ENCODE data around the gene KRT16. TPM values are rescaled to one million over a fixed set of nuclear protein-coding genes. Genes with fewer than 3 reads are reported as not detected.
"Not testable (repeated sequence)": the region's sequence is repeated elsewhere in the genome, so short reads cannot be mapped to it uniquely, and the experiment has no call there.

The KRT16 gene
- total RNA-seq, 1 donor, result 4.3 TPM

DNA sequence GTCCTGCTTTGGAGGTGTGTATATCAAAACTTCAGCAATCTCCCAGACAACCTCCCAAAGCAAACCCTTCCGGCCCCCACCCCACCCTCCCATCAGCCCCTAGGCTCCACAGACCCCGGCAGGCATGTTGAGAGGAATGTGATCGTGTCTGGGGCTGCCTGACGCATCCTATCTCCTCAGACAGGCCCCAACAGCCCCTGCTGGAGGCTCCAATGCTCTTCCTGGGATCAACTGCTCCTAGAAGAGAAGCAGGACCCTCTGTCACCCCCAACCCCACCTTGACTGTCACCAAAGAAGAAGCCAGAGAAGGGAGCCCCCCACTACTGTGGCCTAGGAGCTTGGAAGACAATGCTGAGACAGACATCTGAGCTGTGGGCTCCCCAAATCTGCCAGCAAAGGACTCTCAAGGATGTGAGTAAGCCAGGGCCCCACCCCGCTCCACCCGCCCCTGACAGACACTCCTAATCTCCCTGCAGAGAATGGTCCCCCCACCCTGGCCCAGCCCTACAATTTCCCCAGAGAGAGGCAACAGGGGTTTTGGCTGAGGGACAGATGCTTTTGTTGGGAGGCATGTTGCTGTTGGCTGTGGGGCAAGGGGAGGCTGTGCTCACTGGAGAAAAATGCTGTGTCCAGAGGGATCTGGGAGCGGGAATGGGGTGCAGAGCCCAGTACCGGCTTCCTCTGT is 24.3 kb downstream of the KRT16 start:
- Histone ChIP-seq H4K20me1 (ENCODE audit: insufficient read depth, low read length) (no peaks in the 10 kb centered on the region), H3K4me2 (ENCODE audit: insufficient read depth, low read length) (no peak overlapping the region), H3K9me3 (ENCODE audit: low read depth, low read length) (no peaks in the 10 kb centered on the region), H2AFZ (ENCODE audit: low read length) (no peak overlapping the region), H3K4me3 (ENCODE audit: insufficient read depth, low read length) (no peak overlapping the region), H3K79me2 (ENCODE audit: insufficient read depth, low read length) (no peaks in the 10 kb centered on the region), H3K27ac (ENCODE audit: low read depth, low read length) (no peak overlapping the region), H3K36me3 (ENCODE audit: insufficient read depth, low read length) (no peaks in the 10 kb centered on the region), H3K27me3 (ENCODE audit: insufficient read depth, low read length) (peaks cover 16% of the 10 kb centered on the region), H3K4me1 (ENCODE audit: insufficient read depth, low read length) (peaks cover 3% of the 10 kb centered on the region)
- TF ChIP-seq, protein P1, sequence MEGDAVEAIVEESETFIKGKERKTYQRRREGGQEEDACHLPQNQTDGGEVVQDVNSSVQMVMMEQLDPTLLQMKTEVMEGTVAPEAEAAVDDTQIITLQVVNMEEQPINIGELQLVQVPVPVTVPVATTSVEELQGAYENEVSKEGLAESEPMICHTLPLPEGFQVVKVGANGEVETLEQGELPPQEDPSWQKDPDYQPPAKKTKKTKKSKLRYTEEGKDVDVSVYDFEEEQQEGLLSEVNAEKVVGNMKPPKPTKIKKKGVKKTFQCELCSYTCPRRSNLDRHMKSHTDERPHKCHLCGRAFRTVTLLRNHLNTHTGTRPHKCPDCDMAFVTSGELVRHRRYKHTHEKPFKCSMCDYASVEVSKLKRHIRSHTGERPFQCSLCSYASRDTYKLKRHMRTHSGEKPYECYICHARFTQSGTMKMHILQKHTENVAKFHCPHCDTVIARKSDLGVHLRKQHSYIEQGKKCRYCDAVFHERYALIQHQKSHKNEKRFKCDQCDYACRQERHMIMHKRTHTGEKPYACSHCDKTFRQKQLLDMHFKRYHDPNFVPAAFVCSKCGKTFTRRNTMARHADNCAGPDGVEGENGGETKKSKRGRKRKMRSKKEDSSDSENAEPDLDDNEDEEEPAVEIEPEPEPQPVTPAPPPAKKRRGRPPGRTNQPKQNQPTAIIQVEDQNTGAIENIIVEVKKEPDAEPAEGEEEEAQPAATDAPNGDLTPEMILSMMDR (IDR thresholded peaks at IDR 0.05; ENCODE audit: extremely low read depth, low read depth, low read length), result no peak
- no peak for DNase-seq (ENCODE audit: insufficient read length, low spot score, missing footprints)

DNA sequence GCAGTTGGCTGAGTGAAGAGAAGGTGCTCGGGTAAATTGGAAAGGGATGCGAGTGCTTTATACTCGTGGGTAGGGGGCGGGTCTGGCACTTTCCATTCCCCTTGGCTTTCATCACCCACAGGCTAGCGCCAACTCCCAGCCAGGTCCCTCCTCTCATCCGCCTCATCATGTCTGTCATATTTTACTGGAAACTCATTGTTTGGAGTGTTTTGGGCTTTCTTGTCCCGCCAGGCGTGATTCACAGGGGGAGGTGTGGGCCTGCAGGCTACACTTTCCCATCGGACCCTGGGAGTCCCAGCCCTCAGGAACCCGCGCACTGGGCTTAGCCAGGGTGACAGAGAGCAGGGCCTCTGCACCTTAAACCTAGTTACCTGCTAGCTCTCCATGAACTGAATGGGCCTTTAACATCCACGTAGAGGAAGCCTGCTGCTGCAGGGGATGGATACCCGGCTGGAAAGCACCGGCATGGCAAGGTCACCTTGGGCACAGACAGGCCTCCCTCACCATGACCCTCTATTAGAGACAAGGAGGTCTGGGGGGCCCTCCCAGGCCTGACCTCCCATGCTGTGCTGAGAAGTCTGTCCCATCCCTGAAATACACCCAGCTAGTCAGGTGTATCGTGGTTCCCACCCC is 25.6 kb downstream of the KRT16 start, which contains the start of gene KRT14:
KRT14 (minus strand) TSS at position 33 of the 633 bp plus-strand sequence. CDS start 61 bp downstream, outside the sequence.
- Histone ChIP-seq H3K4me1 (ENCODE audit: insufficient read depth, low read length) (peaks cover 3% of the 10 kb centered on the region), H3K4me2 (ENCODE audit: insufficient read depth, low read length) (no peak within 1 kb of the TSS), H3K27me3 (ENCODE audit: insufficient read depth, low read length) (peaks cover 16% of the 10 kb centered on the region), H3K36me3 (ENCODE audit: insufficient read depth, low read length) (no peaks in the 10 kb centered on the region), H4K20me1 (ENCODE audit: insufficient read depth, low read length) (no peaks in the 10 kb centered on the region), H3K79me2 (ENCODE audit: insufficient read depth, low read length) (no peaks in the 10 kb centered on the region), H3K9me3 (ENCODE audit: low read depth, low read length) (no peaks in the 10 kb centered on the region), H2AFZ (ENCODE audit: low read length) (no peak within 1 kb of the TSS), H3K4me3 (ENCODE audit: insufficient read depth, low read length) (no peak within 1 kb of the TSS), H3K27ac (ENCODE audit: low read depth, low read length) (no peak within 1 kb of the TSS)
- no peak for DNase-seq (ENCODE audit: insufficient read length, low spot score, missing footprints)
- TF ChIP-seq, protein P1 (IDR thresholded peaks at IDR 0.05; ENCODE audit: extremely low read depth, low read depth, low read length), result no peak

DNA sequence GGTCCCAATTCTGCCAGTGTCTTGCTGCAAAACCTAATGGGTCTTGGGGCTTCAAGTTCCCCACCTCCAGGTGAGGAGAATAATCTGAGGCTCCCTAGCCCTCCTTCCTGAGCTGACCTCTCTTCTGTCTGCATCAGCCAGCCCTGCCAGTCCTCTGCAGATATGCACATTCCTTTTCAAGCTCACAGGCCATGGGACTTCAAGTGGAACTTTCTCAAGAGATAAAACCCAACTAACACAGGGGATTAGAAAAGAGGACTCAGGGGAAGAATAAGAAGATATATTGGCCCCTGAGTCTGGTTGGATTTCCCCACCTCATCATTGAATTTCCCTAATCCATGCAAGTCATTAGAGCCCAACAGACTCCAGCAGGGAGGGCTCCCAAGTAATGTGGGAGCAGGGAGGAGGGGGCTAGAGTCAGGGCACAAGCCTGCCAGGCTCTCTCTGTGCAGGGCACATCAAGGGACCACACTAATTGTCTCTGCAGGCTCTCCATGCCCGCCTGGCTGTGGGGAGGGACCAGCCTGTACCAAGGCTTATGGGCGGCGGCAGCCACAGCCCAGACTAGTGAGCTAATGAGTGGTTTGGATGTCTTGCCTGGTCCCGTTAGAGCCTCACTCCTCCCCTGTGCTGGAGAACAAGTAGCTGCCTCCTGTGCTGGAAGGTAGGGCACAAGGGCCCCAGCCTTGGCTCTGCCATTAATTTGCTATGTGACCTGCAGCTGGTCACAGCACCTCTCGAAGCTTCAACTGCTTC is 27.1 kb downstream of the KRT16 start:
- Histone ChIP-seq H4K20me1 (ENCODE audit: insufficient read depth, low read length) (no peaks in the 10 kb centered on the region), H3K4me2 (ENCODE audit: insufficient read depth, low read length) (no peak overlapping the region), H3K79me2 (ENCODE audit: insufficient read depth, low read length) (no peaks in the 10 kb centered on the region), H3K27me3 (ENCODE audit: insufficient read depth, low read length) (peaks cover 16% of the 10 kb centered on the region), H3K36me3 (ENCODE audit: insufficient read depth, low read length) (no peaks in the 10 kb centered on the region), H3K27ac (ENCODE audit: low read depth, low read length) (no peak overlapping the region), H3K9me3 (ENCODE audit: low read depth, low read length) (no peaks in the 10 kb centered on the region), H3K4me3 (ENCODE audit: insufficient read depth, low read length) (no peak overlapping the region), H3K4me1 (ENCODE audit: insufficient read depth, low read length) (peaks cover 3% of the 10 kb centered on the region), H2AFZ (ENCODE audit: low read length) (no peak overlapping the region)
- no peak for DNase-seq (ENCODE audit: insufficient read length, low spot score, missing footprints)
- TF ChIP-seq, protein P1 (IDR thresholded peaks at IDR 0.05; ENCODE audit: extremely low read depth, low read depth, low read length), result no peak

DNA sequence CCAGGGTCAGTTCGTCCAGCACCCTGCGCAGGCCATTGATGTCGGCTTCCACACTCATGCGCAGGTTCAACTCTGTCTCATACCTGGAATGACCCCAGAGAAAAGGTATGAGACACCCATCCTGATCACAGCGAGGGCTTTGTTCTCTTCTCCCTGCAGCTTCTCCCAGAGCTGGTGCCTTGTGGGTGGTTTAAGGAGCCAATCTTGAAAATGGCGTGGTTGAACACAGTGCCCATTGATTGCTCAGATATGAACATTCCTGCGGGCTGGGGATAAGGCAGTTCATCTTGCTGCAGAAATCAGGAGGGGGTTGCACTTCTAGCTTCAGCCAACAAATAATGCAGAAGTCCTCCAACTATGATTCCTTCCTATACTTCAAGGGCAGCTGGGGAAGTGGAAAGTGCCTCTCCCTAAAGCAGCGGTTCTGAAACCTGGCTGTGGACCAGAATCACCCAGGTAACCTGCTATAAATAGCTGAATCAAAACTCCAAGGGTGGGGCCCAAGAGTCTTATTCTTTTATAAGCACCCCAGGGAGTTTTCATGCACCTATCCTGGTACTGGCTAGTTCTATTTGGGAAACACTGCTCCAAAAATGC is 28.1 kb downstream of the KRT16 start:
- not testable (repeated sequence) for H4K20me1 ChIP-seq (ENCODE audit: insufficient read depth, low read length); H3K27ac ChIP-seq (ENCODE audit: low read depth, low read length); DNase-seq (ENCODE audit: insufficient read length, low spot score, missing footprints); H3K36me3 ChIP-seq (ENCODE audit: insufficient read depth, low read length); H3K4me3 ChIP-seq (ENCODE audit: insufficient read depth, low read length); H3K4me1 ChIP-seq (ENCODE audit: insufficient read depth, low read length); H3K79me2 ChIP-seq (ENCODE audit: insufficient read depth, low read length); H3K9me3 ChIP-seq (ENCODE audit: low read depth, low read length); H3K4me2 ChIP-seq (ENCODE audit: insufficient read depth, low read length); H2AFZ ChIP-seq (ENCODE audit: low read length)
- H3K27me3 ChIP-seq (ENCODE audit: insufficient read depth, low read length), result peaks cover 16% of the 10 kb centered on the region

Data from osteoblast (primary cell).